Naive thymus-derived CD4-positive, alpha-beta T cell (primary cell): ENCODE measurements around the gene ANGPTL3. TPM values are rescaled to one million over a fixed set of nuclear protein-coding genes. Genes with fewer than 3 reads are reported as not detected.
A peak's percentile ranks its signal among the peaks of the same experiment; 100 is the strongest.
"Not testable (repeated sequence)": the region's sequence is repeated elsewhere in the genome, so short reads cannot be mapped to it uniquely, and the experiment has no call there.

Experiments used
- ATAC-seq: fragments of 150-1000 bp; cut with Tn5 transposase; 2 replicates; pipeline ENCODE4 v1.10.0; 2021; ENCODE audit warnings: mild to moderate bottlenecking, moderate library complexity
- CTCF ChIA-PET: fragments of 350-600 bp; sonication (Branson Sonifier 250); formaldehyde crosslinking; loops from one replicate; lab custom pipeline; 2021; ENCODE audit warnings: antibody characterized with exemption; lab: Charles Lee
- POLR2A ChIA-PET: fragments of 350-600 bp; sonication (Branson Sonifier 250); formaldehyde crosslinking; loops from one replicate; lab custom pipeline; 2021; ENCODE audit warnings: antibody characterized with exemption, inconsistent platforms; lab: Charles Lee
- DNase-seq, 9 donors: peaks; one replicate each; pipeline versions ENCODE4 v3.0.0 to v3.0.0-alpha.2; 2020 to 2022; ENCODE audit warnings: mixed read lengths in 1 of 9
- H3K27ac ChIP-seq: one replicate; pipeline ENCODE4 v1.7.0; 2013; ENCODE audit warnings: mild to moderate bottlenecking, low read depth, low read length, moderate library complexity
- H3K27me3 ChIP-seq, 2 donors: one replicate each; pipeline ENCODE4 v1.7.0; 2013; ENCODE audit warnings: low read length in 2 of 2, mild to moderate bottlenecking in 2 of 2, moderate library complexity in 2 of 2; ENCODE audit not compliant: control insufficient read depth in 2 of 2, insufficient read depth in 2 of 2
- H3K36me3 ChIP-seq, 3 experiments: 1 replicate in 2 of 3; 2 replicates in 1 of 3; pipeline ENCODE4 v1.7.0; 2013; ENCODE audit warnings: low read length in 3 of 3, mild to moderate bottlenecking in 3 of 3, moderate library complexity in 1 of 3; ENCODE audit not compliant: insufficient read depth in 3 of 3, control insufficient read depth in 2 of 3
- H3K4me1 ChIP-seq, 2 donors: one replicate each; pipeline ENCODE4 v1.7.0; 2013; ENCODE audit warnings: low read length in 2 of 2, mild to moderate bottlenecking in 2 of 2, moderate library complexity in 1 of 2; ENCODE audit not compliant: control insufficient read depth in 2 of 2, insufficient read depth in 2 of 2
- H3K4me3 ChIP-seq: 2 replicates; pipeline ENCODE4 v1.7.0; 2013; ENCODE audit warnings: mild to moderate bottlenecking, low read length
- H3K9me3 ChIP-seq, 3 experiments: 1 replicate in 2 of 3; 2 replicates in 1 of 3; pipeline ENCODE4 v1.7.0; 2013; ENCODE audit warnings: low read length in 3 of 3; ENCODE audit not compliant: control insufficient read depth in 2 of 3
- H3K27ac Mint-ChIP-seq, 9 donors: one replicate each; pipeline ENCODE4 v1.8.0; 2020 to 2022; ENCODE audit warnings: mixed read lengths in 9 of 9, mild to moderate bottlenecking in 8 of 9, moderate library complexity in 5 of 9, inconsistent platforms in 2 of 9
- H3K27me3 Mint-ChIP-seq, 5 donors: one replicate each; pipeline ENCODE4 v1.8.0; 2021 to 2022; ENCODE audit warnings: mixed read lengths in 5 of 5, mild to moderate bottlenecking in 1 of 5
- H3K36me3 Mint-ChIP-seq, 5 donors: one replicate each; pipeline ENCODE4 v1.8.0; 2020 to 2022; ENCODE audit warnings: mixed read lengths in 5 of 5, mild to moderate bottlenecking in 3 of 5, inconsistent platforms in 1 of 5
- H3K4me1 Mint-ChIP-seq, 7 donors: one replicate each; pipeline ENCODE4 v1.8.0; 2020 to 2022; ENCODE audit warnings: mixed read lengths in 7 of 7, mild to moderate bottlenecking in 3 of 7, inconsistent platforms in 1 of 7
- H3K4me3 Mint-ChIP-seq, 10 donors: one replicate each; pipeline ENCODE4 v1.8.0; 2020 to 2022; ENCODE audit warnings: mild to moderate bottlenecking in 10 of 10, mixed read lengths in 10 of 10, moderate library complexity in 6 of 10, inconsistent platforms in 2 of 10
- H3K9me3 Mint-ChIP-seq, 11 donors: one replicate each; pipeline ENCODE4 v1.8.0; 2020 to 2022; ENCODE audit warnings: mixed read lengths in 11 of 11, mild to moderate bottlenecking in 4 of 11, inconsistent platforms in 1 of 11, moderate library complexity in 1 of 11
- intact Hi-C, 2 donors: fragments of 100-400 bp; cut with micrococcal nuclease; formaldehyde crosslinking; loops; one replicate each; pipeline ENCODE4 v1.15.1; 2023
- polyA plus RNA-seq, 2 donors: library from polyadenylated mRNA; unstranded; fragments of 300-500 nt; fragmentation: Illumina TruSeq; gene quantifications; one replicate each; pipeline ENCODE4 v1.2.3, GENCODE V29; 2021
- total RNA-seq, 6 experiments: library from RNA in 5 of 6; stranded (reverse) in 5 of 6; gene quantifications; 1 replicate in 5 of 6; 2 replicates in 1 of 6; pipeline ENCODE4 v1.2.3 and lab custom pipeline; 2021 to 2026

The ANGPTL3 gene, protein sequence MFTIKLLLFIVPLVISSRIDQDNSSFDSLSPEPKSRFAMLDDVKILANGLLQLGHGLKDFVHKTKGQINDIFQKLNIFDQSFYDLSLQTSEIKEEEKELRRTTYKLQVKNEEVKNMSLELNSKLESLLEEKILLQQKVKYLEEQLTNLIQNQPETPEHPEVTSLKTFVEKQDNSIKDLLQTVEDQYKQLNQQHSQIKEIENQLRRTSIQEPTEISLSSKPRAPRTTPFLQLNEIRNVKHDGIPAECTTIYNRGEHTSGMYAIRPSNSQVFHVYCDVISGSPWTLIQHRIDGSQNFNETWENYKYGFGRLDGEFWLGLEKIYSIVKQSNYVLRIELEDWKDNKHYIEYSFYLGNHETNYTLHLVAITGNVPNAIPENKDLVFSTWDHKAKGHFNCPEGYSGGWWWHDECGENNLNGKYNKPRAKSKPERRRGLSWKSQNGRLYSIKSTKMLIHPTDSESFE
- total RNA-seq (not detected), polyA plus RNA-seq (not detected), total RNA-seq (lab: John Stamatoyannopoulos, UW) (not detected)

DNA sequence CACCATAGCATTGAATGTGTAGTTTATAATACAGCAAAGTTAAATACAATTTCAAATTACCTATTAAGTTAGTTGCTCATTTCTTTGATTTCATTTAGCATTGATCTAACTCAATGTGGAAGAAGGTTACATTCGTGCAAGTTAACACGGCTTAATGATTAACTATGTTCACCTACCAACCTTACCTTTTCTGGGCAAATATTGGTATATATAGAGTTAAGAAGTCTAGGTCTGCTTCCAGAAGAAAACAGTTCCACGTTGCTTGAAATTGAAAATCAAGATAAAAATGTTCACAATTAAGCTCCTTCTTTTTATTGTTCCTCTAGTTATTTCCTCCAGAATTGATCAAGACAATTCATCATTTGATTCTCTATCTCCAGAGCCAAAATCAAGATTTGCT lies at the start of gene ANGPTL3:
Gene ANGPTL3 (plus strand): TSS at position 240 of the 400 bp plus-strand sequence. CDS start 47 bp downstream, at position 287.
- peaks cover 0 to 2% (median 0%) of the 10 kb centered on the region in 7 donors for H3K4me1 Mint-ChIP-seq
- ChIA-PET POLR2A (no interaction called here), CTCF (no interaction called here)
- ATAC-seq (no peak), DNase-seq (no peak)
- peaks cover 0 to 3% (median 0%) of the 10 kb centered on the region in 5 donors for H3K27me3 Mint-ChIP-seq
- H3K9me3 ChIP-seq: no peaks in the 10 kb centered on the region
- H3K9me3 Mint-ChIP-seq: no peaks in the 10 kb centered on the region
- no peak within 1 kb of the TSS for H3K4me3 Mint-ChIP-seq
- H3K36me3 ChIP-seq: no peaks in the 10 kb centered on the region
- no peak within 1 kb of the TSS for H3K27ac ChIP-seq
- H3K27ac Mint-ChIP-seq: no peak within 1 kb of the TSS
- H3K4me1 ChIP-seq: no peaks in the 10 kb centered on the region
- H3K4me3 ChIP-seq: no peak within 1 kb of the TSS
- H3K27me3 ChIP-seq: no peaks in the 10 kb centered on the region
- peaks cover 0 to 4% (median 0%) of the 10 kb centered on the region in 5 donors for H3K36me3 Mint-ChIP-seq
- intact Hi-C loops: no loop called here

DNA sequence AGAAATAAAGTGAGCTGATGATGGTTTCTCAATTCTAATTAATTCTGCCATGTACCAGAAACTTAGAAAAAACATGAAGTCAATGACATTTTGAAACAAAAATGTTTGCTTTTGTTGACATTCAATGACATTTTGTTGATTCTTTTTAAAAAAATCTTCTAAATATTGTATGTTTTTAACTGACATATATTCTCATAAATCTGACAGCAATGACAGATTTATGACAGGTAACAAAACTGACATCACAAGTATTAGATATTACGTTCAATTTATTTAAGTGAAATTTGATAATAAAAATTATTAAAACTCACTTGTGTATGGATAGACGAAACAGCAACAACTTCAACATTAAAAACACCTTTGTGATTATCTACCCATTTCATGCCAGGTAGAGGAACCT lies 36.0 kb upstream of the ANGPTL3 start:
- Histone ChIP-seq H3K27me3 (no peaks in the 10 kb centered on the region), H3K4me3 (no peak overlapping the region), H3K4me1 (no peaks in the 10 kb centered on the region), H3K9me3 (no peaks in the 10 kb centered on the region), H3K27ac (no peak overlapping the region), H3K36me3 (no peaks in the 10 kb centered on the region)
- POLR2A ChIA-PET: no interaction called here
- CTCF ChIA-PET: interaction anchor here (0.8 kb wide), 1 partner anchor 14 kb away, joined by 3 read pairs; no protein-coding TSS in a partner anchor
- Mint-ChIP-seq H3K36me3 (peaks cover 0 to 41% (median 9%) of the 10 kb centered on the region in 5 donors), H3K9me3 (peaks cover 0 to 3% (median 0%) of the 10 kb centered on the region in 11 donors), H3K4me3 (no peak overlapping the region), H3K27ac (no peak overlapping the region), H3K4me1 (no peaks in the 10 kb centered on the region), H3K27me3 (no peaks in the 10 kb centered on the region)
- no peak for ATAC-seq
- intact Hi-C loops: no loop called here
- no peak for DNase-seq

DNA sequence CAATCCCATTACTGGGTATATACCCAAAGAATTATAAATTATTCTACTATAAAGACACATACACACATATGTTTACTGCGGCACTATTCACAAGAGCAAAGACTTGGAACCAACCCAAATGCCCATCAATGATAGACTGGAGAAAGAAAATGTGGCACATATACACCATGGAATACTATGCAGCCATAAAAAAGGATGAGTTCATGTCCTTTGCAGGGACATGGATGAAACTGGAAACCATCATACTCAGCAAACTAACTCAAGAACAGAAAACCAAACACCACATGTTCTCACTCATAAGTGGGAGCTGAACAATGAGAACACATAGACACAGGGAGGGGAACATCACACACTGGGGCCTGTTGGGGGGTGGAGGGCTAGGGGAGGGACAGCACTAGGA lies 30.1 kb upstream of the ANGPTL3 start:
- peaks cover 4 to 57% (median 11%) of the 10 kb centered on the region in 5 donors for H3K36me3 Mint-ChIP-seq
- H3K27me3 ChIP-seq, POLR2A ChIA-PET, H3K36me3 ChIP-seq, CTCF ChIA-PET, H3K27ac ChIP-seq, ATAC-seq, H3K4me3 ChIP-seq, H3K4me1 ChIP-seq, H3K27me3 Mint-ChIP-seq, H3K27ac Mint-ChIP-seq, H3K4me1 Mint-ChIP-seq, DNase-seq, H3K9me3 ChIP-seq, H3K4me3 Mint-ChIP-seq, intact Hi-C loops: not testable (repeated sequence)
- peaks cover 0 to 32% (median 10%) of the 10 kb centered on the region in 11 donors for H3K9me3 Mint-ChIP-seq

DNA sequence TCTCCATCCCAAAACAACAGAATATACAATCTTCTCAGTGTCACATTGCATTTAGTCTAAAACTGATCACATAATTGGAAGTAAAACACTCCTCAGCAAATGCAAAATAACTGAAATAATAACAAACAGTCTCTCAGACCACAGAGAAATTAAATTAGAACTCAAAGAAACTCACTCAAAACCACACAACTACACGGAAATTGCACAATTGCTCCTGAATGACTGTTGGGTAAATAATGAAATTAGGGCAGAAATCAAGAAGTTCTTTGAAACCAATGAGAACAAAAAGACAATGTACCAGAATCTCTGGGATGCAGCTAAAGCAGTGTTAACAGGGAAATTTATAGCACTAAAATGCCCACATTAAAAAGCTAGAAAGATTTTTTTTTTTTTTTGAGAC lies 29.4 kb upstream of the ANGPTL3 start:
- H3K4me1 Mint-ChIP-seq, H3K36me3 ChIP-seq, H3K4me1 ChIP-seq, H3K4me3 Mint-ChIP-seq, H3K4me3 ChIP-seq, ATAC-seq, H3K9me3 ChIP-seq, intact Hi-C loops, H3K27ac ChIP-seq, POLR2A ChIA-PET, CTCF ChIA-PET, DNase-seq, H3K27me3 ChIP-seq, H3K27ac Mint-ChIP-seq, H3K27me3 Mint-ChIP-seq: not testable (repeated sequence)
- peaks cover 0 to 32% (median 12%) of the 10 kb centered on the region in 11 donors for H3K9me3 Mint-ChIP-seq
- peaks cover 4 to 63% (median 15%) of the 10 kb centered on the region in 5 donors for H3K36me3 Mint-ChIP-seq

DNA sequence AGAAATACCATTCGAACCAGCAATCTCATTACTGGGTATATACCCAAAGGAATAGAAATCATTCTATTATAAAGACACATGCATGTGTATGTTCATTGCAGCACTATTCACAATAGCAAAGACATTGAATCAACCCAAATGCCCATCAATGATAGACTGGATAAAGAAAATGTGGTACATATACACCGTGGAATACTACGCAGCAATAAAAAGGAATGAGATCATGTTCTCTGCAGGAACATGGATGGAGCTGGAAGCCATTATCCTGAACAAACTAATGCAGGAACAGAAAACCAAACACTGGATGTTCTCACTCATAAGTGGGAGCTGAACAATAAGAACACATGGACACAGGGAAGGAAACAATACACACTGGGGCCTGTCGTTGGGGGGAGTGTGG lies 25.8 kb upstream of the ANGPTL3 start:
- DNase-seq, H3K4me1 ChIP-seq, intact Hi-C loops, CTCF ChIA-PET, ATAC-seq, H3K36me3 ChIP-seq, H3K27me3 Mint-ChIP-seq, H3K4me1 Mint-ChIP-seq, H3K4me3 ChIP-seq, POLR2A ChIA-PET, H3K27me3 ChIP-seq, H3K4me3 Mint-ChIP-seq, H3K9me3 ChIP-seq, H3K27ac ChIP-seq: not testable (repeated sequence)
- Mint-ChIP-seq H3K27ac (peak overlapping the region in 1 of 9 donors; percentile 36), H3K9me3 (peaks cover 0 to 30% (median 11%) of the 10 kb centered on the region in 11 donors), H3K36me3 (peaks cover 4 to 70% (median 34%) of the 10 kb centered on the region in 5 donors)

DNA sequence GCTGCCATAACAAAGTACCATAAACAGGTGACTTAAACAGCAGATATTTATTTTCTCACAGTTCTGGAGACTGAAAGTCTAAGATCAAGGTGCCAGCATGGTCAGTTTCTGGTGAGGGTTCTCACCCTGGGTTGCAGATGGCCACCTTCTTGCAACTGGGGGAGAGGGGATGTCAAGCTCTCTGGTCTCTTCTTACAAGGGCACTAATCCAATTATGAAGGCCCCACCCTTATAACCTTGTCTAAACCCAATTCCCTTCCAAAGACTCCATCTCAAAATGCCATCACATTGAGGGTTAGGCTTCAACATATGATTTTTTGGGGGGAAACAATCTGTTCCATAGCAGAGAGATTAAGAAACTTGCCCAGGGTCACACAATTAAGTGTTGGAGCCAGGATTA lies 24.8 kb upstream of the ANGPTL3 start:
- H3K9me3 Mint-ChIP-seq: peaks cover 0 to 29% (median 10%) of the 10 kb centered on the region in 11 donors
- H3K27ac Mint-ChIP-seq: no peak overlapping the region
- H3K4me3 Mint-ChIP-seq: no peak overlapping the region
- H3K36me3 Mint-ChIP-seq: peaks cover 4 to 61% (median 34%) of the 10 kb centered on the region in 5 donors
- Histone ChIP-seq H3K4me3 (no peak overlapping the region), H3K36me3 (no peaks in the 10 kb centered on the region), H3K4me1 (no peaks in the 10 kb centered on the region), H3K27me3 (no peaks in the 10 kb centered on the region), H3K9me3 (no peaks in the 10 kb centered on the region), H3K27ac (no peak overlapping the region)
- CTCF ChIA-PET: no interaction called here
- intact Hi-C loops: no loop called here
- no peak for DNase-seq
- H3K27me3 Mint-ChIP-seq: no peaks in the 10 kb centered on the region
- POLR2A ChIA-PET: no interaction called here
- no peaks in the 10 kb centered on the region for H3K4me1 Mint-ChIP-seq
- no peak for ATAC-seq
